Left lung (tissue), 10 donors: Measurements from ENCODE around the gene PAPPA. TPM values are rescaled to one million over a fixed set of nuclear protein-coding genes. Genes with fewer than 3 reads are reported as not detected.

Experiments used
- ATAC-seq: fragments of 200-7000 bp; cut with Tn5 transposase; one replicate; pipeline ENCODE4 v1.9.1; 2020; ENCODE audit warnings: moderate library complexity
- DNase-seq, 4 donors: peaks; one replicate each; pipeline ENCODE4 v3.0.0-alpha.2; 2013 to 2020
- H3K27ac ChIP-seq, 2 donors: fragments of 200-600 bp; sonication (generic) in 1 of 2; one replicate each; pipeline versions ENCODE4 v1.5.0 to v1.8.0; 2020 to 2021
- H3K27me3 ChIP-seq, 2 donors: fragments of 200-600 bp; sonication (generic) in 1 of 2; one replicate each; pipeline versions ENCODE4 v1.5.0 to v1.8.0; 2020 to 2021
- H3K36me3 ChIP-seq, 2 donors: fragments of 200-600 bp; sonication (generic) in 1 of 2; one replicate each; pipeline versions ENCODE4 v1.5.0 to v1.8.0; 2020 to 2021
- H3K4me1 ChIP-seq, 2 donors: fragments of 200-600 bp; one replicate each; pipeline ENCODE4 v1.8.0; 2021
- H3K4me3 ChIP-seq, 2 donors: fragments of 200-600 bp; sonication (generic) in 1 of 2; one replicate each; pipeline versions ENCODE4 v1.5.0 to v1.8.0; 2020 to 2021; ENCODE audit warnings: mild to moderate bottlenecking in 1 of 2
- H3K9me3 ChIP-seq, 2 donors: fragments of 200-600 bp; sonication (generic) in 1 of 2; one replicate each; pipeline versions ENCODE4 v1.5.0 to v1.8.0; 2020 to 2021
- intact Hi-C, 2 donors: fragments of 100-400 bp; cut with DNase I; formaldehyde crosslinking; loops; one replicate each; pipeline versions ENCODE4 v1.11.2 to v1.14.2; 2022
- polyA plus RNA-seq, 6 donors: library from polyadenylated mRNA; unstranded; fragments of 120-200 nt; gene quantifications; one replicate each; pipeline ENCODE4 v1.2.1, GENCODE V29; 2013; ENCODE audit not compliant: insufficient read length in 6 of 6
- total RNA-seq, 2 donors: library from RNA; stranded (reverse); fragmentation: NEBNext Ultra II Directional; extraction: Animal tissue kit (Norgen Biotek cat#: 25700); gene quantifications; one replicate each; pipeline ENCODE4 v1.2.1, GENCODE V29; 2021
- TF ChIP-seq, protein P1 (sequence below), 2 donors: fragments of 200-600 bp; sonication (generic) in 1 of 2; IDR thresholded peaks; one replicate each; pipeline versions ENCODE4 v1.5.0 to v1.8.0; 2021; ENCODE audit warnings: antibody characterized with exemption in 2 of 2
- donor health status: DM: no; HTN: yes; CAD: no.
- donor health status: DM: no; HTN: no; CAD: no.

The PAPPA gene
- total and polyA plus RNA-seq, 8 donors = 1.1 to 9.8 (median 1.3) TPM

DNA sequence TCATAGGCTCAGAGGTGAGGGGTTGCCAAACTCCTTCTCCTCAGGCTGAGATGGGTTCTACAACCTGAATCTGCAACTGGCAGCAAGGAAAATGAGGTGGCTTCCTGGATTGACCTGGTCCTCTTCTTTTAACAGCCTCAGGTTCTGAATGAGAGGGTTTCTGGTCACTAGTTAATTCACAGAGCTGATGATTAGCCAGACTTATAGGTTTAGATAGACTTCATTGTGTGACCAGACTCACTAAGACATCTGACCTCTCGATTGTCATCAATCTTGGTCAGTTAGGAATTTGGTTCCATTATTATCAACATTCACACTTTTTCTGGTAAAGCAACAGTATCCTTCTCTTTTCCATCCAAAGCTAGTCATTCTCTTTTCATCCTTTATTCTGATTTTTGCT lies 257.9 kb downstream of the PAPPA start:
- H3K4me1 ChIP-seq = no peaks in the 10 kb centered on the region

DNA sequence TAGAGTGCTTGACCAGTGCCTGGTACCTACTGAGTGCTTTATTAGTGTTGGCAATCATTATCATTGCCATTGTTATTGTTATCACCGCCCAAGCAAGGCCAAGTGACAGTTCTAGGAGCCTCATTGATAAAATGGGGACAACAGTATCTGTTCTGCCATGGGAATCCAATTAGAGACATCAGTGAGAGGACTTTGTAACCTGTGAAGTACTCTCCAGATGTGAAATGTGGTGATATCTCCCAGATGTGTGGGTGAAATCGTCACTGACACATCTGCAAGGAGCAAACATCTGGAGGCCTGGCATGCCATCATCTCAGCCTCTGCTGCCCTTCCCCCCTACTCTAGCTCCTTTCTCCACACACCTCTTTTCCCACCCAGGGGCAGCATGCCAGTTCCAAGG lies 260.8 kb downstream of the PAPPA start:
- H3K27ac ChIP-seq = no peak overlapping the region
- no peak overlapping the region for H3K4me3 ChIP-seq
- no peaks in the 10 kb centered on the region for H3K9me3 ChIP-seq
- H3K36me3 ChIP-seq = no peaks in the 10 kb centered on the region
- ATAC-seq (no peak), DNase-seq (no peak)
- H3K4me1 ChIP-seq = no peaks in the 10 kb centered on the region
- TF ChIP-seq, protein P1, sequence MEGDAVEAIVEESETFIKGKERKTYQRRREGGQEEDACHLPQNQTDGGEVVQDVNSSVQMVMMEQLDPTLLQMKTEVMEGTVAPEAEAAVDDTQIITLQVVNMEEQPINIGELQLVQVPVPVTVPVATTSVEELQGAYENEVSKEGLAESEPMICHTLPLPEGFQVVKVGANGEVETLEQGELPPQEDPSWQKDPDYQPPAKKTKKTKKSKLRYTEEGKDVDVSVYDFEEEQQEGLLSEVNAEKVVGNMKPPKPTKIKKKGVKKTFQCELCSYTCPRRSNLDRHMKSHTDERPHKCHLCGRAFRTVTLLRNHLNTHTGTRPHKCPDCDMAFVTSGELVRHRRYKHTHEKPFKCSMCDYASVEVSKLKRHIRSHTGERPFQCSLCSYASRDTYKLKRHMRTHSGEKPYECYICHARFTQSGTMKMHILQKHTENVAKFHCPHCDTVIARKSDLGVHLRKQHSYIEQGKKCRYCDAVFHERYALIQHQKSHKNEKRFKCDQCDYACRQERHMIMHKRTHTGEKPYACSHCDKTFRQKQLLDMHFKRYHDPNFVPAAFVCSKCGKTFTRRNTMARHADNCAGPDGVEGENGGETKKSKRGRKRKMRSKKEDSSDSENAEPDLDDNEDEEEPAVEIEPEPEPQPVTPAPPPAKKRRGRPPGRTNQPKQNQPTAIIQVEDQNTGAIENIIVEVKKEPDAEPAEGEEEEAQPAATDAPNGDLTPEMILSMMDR (IDR thresholded peaks at IDR 0.05) = no peak
- intact Hi-C loops = no loop called here
- no peaks in the 10 kb centered on the region for H3K27me3 ChIP-seq

More for the DNA sequence above, 257.9 kb downstream of the PAPPA start:
- TF ChIP-seq, protein P1 (IDR thresholded peaks at IDR 0.05) = no peak
- ATAC-seq (no peak), DNase-seq (no peak)
- intact Hi-C loops = no loop called here
- Histone ChIP-seq H3K9me3 (no peaks in the 10 kb centered on the region), H3K36me3 (no peaks in the 10 kb centered on the region), H3K27me3 (no peaks in the 10 kb centered on the region), H3K27ac (no peak overlapping the region), H3K4me3 (no peak overlapping the region)

DNA sequence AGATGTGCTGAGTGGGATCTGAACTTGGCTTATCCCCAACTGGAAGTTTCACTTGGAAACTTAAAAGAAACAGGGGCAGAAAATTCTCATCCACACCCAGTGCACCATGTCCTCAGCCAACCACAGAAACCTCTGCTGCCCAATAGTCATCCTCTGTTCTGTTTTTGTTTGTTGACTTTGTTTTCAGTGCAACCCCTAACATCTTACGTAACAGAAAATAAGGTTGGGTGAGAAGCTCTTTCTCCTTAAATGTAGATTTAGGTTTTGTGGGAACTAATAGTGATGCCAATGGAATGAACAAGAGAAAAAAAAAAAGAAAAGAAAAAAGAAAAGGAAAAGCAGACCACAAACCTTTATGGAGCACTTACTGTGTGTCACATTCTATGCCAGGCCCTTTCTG lies 262.8 kb downstream of the PAPPA start:
- ATAC-seq (no peak), DNase-seq (no peak)
- no peak overlapping the region for H3K27ac ChIP-seq
- no peaks in the 10 kb centered on the region for H3K36me3 ChIP-seq
- H3K4me3 ChIP-seq = no peak overlapping the region
- intact Hi-C loops = no loop called here
- H3K4me1 ChIP-seq = no peaks in the 10 kb centered on the region
- no peaks in the 10 kb centered on the region for H3K27me3 ChIP-seq
- TF ChIP-seq, protein P1 (IDR thresholded peaks at IDR 0.05) = no peak
- no peaks in the 10 kb centered on the region for H3K9me3 ChIP-seq

DNA sequence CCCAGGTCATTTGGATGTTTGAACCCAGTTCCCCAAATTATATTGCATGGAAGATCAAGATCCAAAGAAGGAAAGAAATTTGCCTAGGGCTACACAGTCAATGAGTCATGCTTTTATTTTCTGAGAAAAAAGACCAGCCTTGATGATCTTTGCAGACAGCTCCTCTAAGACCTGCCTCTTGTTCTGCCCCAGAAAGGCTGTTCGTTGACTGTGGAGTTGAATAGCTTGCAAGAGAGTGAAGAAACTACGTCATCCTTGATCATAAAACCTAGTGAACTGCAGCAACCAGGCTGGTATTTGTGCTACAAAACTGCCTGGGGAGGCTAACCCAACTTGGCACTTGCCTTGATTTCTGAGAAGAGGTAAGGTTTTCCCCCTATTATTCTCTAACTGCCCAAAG lies 263.9 kb downstream of the PAPPA start:
- Histone ChIP-seq H3K27me3 (no peaks in the 10 kb centered on the region), H3K36me3 (no peaks in the 10 kb centered on the region), H3K9me3 (no peaks in the 10 kb centered on the region), H3K4me3 (no peak overlapping the region), H3K27ac (no peak overlapping the region), H3K4me1 (no peaks in the 10 kb centered on the region)
- TF ChIP-seq, protein P1 (IDR thresholded peaks at IDR 0.05) = no peak
- no peak for ATAC-seq
- no peak for DNase-seq
- intact Hi-C loops = no loop called here

DNA sequence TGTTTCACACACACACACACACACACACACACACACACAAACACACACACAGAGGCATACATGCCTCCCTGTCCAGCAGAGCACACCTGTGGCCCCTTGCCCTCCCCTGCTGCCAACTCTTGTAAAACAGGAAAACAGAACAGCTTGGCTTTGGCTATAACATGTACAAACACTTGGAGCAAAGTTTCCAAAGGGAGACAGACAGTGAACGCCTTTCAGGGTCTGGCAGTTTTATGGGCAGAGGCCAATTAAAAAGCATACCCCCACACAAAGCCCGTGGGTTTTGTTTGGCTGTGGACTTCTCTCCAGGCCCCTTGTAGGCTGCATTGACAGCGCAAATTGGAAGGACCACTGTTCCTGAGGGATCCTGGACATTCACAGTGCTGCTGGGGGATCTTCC lies 265.6 kb downstream of the PAPPA start:
- H3K27me3 ChIP-seq = no peaks in the 10 kb centered on the region
- TF ChIP-seq, protein P1 (IDR thresholded peaks at IDR 0.05) = no peak
- no peak overlapping the region for H3K4me3 ChIP-seq
- no peaks in the 10 kb centered on the region for H3K4me1 ChIP-seq
- ATAC-seq (no peak), DNase-seq (no peak)
- no peak overlapping the region for H3K27ac ChIP-seq
- intact Hi-C loops = no loop called here
- H3K9me3 ChIP-seq = no peaks in the 10 kb centered on the region
- no peaks in the 10 kb centered on the region for H3K36me3 ChIP-seq
